GM18517 (cell line): Measurements from ENCODE around the gene SMG9.

Experiments used
- ATAC-seq: cut with Tn5 transposase; IDR thresholded peaks from one replicate; pipeline ENCODE4 v1.9.1; 2021; ENCODE audit warnings: mild to moderate bottlenecking, moderate library complexity; ENCODE audit not compliant: unreplicated experiment

Gene SMG9

GRCh38 chr19:43726736-43727592, 27.8 kb downstream of the SMG9 start:
- ATAC-seq, result no peak

GRCh38 chr19:43725468-43725867, 29.3 kb downstream of the SMG9 start:
- ATAC-seq, result no peak

GRCh38 chr19:43724896-43725295, 29.9 kb downstream of the SMG9 start:
- no peak for ATAC-seq

- ATAC-seq, result no peak
These were observed 31.2 kb downstream of the SMG9 start for GRCh38 chr19:43723588-43723987.

GRCh38 chr19:43721469-43722048, 33.2 kb downstream of the SMG9 start:
- no peak for ATAC-seq

- no peak for ATAC-seq
These were observed 33.8 kb downstream of the SMG9 start for GRCh38 chr19:43720936-43721335.

GRCh38 chr19:43719918-43720317, 34.8 kb downstream of the SMG9 start:
- no peak for ATAC-seq

GRCh38 chr19:43719378-43719868, 35.3 kb downstream of the SMG9 start:
- ATAC-seq, result no peak

- no peak for ATAC-seq
These were observed 36.0 kb downstream of the SMG9 start for GRCh38 chr19:43718627-43719377.

- no peak for ATAC-seq
These were observed 39.0 kb downstream of the SMG9 start, which contains the start of gene IRGC for GRCh38 chr19:43715776-43716175. Gene IRGC, plus strand, starts transcription at chr19:43716076. Its CDS starts 2,483 bp downstream, at chr19:43718559.

- ATAC-seq, result no peak
These were observed 41.6 kb downstream of the SMG9 start for GRCh38 chr19:43713208-43713607.

- no peak for ATAC-seq
These were observed 42.9 kb downstream of the SMG9 start for GRCh38 chr19:43711751-43712355.

- no peak for ATAC-seq
These were observed 46.0 kb downstream of the SMG9 start for GRCh38 chr19:43708716-43709115.

- ATAC-seq, result no peak
These were observed 47.5 kb downstream of the SMG9 start for GRCh38 chr19:43707158-43707712.

- ATAC-seq, result no peak
These were observed 49.0 kb downstream of the SMG9 start for GRCh38 chr19:43705729-43706128.

GRCh38 chr19:43704002-43704705, 50.6 kb downstream of the SMG9 start:
- ATAC-seq, result no peak

- ATAC-seq, result no peak
These were observed 54.3 kb downstream of the SMG9 start for GRCh38 chr19:43700395-43701000.

GRCh38 chr19:43699506-43700394, 55.0 kb downstream of the SMG9 start:
- ATAC-seq, result no peak

- no peak for ATAC-seq
These were observed 57.5 kb downstream of the SMG9 start for GRCh38 chr19:43697295-43697694.
